GM12865 (cell line): Measurements from ENCODE around the gene NUP85.

ENCODE experiments used
- DNase-seq: peaks from one replicate; pipeline ENCODE4 v3.0.0; 2010; ENCODE audit warnings: low read depth
- H3K4me3 ChIP-seq: 2 replicates; pipeline ENCODE4 v1.5.1; 2011; ENCODE audit warnings: mild to moderate bottlenecking, low read depth, low read length, control low read depth
- TF ChIP-seq, protein P1 (sequence below): IDR thresholded peaks from 2 replicates; pipeline ENCODE4 v1.5.1; 2011; ENCODE audit warnings: low read length, control low read depth, low read depth, inconsistent platforms; ENCODE audit not compliant: insufficient read depth; ENCODE audit errors: missing control alignments

Gene NUP85

DNA sequence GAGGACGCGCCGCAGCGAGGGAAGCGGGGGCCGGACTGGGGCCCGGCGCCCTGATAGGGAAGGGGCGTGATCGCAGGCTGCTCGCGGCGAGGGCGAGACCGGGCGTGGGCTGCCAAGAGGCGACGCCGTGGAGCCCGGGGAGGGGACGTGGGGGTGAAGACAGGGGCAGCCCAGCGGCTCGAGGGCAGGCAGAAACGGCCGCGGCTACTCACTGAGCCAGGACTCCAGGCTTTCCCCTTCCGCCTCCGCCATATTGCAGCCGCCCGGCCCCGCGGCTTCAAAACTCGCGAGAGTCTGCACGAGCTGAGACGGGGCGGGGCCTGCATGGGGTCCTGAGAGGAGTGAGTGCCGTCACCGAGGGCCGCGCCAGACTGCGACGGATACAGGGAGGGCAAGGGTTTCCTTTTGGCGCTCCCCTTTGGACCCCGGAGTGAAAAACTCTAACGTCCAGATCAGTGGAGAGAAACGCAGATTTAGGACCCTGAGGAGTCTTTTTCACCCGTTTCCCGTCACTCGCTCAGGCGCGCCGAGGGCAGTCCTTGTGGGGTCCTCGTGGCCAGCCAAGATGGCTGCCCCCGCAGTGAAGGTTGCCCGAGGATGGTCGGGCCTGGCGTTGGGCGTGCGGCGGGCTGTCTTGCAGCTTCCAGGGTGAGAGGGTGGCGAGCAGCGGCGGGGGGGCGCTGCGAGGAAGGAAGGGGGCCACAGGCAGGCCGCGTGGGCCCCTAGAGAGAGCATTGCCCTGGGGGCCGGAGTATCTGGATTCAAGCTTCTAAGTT, 56.0 kb downstream of the NUP85 start, which contains the start of the genes GGA3 and MRPS7:
Gene GGA3 (minus strand): TSS at position 271 of the 776 bp plus-strand sequence. CDS start 19 bp downstream, at position 252.
Gene MRPS7 (plus strand): TSS at position 544 of the 776 bp plus-strand sequence. CDS start 22 bp downstream, at position 566.
- TF ChIP-seq, protein P1, sequence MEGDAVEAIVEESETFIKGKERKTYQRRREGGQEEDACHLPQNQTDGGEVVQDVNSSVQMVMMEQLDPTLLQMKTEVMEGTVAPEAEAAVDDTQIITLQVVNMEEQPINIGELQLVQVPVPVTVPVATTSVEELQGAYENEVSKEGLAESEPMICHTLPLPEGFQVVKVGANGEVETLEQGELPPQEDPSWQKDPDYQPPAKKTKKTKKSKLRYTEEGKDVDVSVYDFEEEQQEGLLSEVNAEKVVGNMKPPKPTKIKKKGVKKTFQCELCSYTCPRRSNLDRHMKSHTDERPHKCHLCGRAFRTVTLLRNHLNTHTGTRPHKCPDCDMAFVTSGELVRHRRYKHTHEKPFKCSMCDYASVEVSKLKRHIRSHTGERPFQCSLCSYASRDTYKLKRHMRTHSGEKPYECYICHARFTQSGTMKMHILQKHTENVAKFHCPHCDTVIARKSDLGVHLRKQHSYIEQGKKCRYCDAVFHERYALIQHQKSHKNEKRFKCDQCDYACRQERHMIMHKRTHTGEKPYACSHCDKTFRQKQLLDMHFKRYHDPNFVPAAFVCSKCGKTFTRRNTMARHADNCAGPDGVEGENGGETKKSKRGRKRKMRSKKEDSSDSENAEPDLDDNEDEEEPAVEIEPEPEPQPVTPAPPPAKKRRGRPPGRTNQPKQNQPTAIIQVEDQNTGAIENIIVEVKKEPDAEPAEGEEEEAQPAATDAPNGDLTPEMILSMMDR = no peak
- peak; percentile 96 for DNase-seq
- peak within 1 kb of the TSS; percentile 91 for H3K4me3 ChIP-seq

DNA sequence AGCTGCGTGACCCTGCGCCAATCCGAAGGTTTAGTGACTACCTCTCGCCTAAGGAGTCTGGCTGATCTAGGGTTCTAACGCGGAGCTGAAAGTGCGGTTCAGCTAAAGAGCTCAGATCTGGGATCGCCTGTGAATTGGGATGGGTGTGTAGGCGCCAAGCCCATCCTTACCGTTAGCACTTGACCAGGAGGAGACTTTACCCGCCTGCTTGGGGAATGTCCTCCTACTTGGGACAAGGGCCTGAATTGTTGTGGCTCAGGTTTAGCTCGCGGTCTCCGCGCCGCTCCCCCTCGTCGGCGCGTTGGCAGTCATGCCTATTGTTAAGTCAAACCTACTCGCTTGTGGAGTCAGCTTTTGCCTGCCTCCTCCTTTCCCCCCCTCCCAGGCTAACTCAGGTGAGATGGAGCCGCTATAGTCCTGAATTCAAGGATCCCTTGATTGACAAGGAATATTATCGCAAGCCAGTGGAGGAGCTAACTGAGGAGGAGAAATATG, 56.7 kb downstream of the NUP85 start:
- H3K4me3 ChIP-seq = peak overlapping the region; percentile 91
- no peak for DNase-seq
- TF ChIP-seq, protein P1 = no peak

DNA sequence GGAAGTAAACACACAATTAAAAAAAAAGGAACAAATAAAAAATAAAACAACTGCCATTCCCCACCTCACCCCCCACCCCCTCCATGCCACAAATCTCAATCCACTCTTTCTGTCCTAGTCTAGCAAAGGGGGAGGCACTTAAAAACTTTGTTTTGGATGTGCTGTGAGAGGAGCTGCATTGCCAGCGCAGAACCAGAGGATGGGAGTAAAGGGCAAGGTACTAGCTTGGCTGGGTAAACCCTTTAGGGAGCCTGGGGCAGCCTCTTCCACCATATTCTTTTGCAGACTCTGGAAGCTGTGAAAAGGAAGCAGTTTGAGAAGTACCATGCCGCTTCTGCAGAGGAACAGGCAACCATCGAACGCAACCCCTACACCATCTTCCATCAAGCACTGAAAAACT, 57.6 kb downstream of the NUP85 start:
- no peak for DNase-seq
- TF ChIP-seq, protein P1 = peak; percentile 2
- H3K4me3 ChIP-seq = peak overlapping the region; percentile 91; the same call in 1 of the 2 replicates

DNA sequence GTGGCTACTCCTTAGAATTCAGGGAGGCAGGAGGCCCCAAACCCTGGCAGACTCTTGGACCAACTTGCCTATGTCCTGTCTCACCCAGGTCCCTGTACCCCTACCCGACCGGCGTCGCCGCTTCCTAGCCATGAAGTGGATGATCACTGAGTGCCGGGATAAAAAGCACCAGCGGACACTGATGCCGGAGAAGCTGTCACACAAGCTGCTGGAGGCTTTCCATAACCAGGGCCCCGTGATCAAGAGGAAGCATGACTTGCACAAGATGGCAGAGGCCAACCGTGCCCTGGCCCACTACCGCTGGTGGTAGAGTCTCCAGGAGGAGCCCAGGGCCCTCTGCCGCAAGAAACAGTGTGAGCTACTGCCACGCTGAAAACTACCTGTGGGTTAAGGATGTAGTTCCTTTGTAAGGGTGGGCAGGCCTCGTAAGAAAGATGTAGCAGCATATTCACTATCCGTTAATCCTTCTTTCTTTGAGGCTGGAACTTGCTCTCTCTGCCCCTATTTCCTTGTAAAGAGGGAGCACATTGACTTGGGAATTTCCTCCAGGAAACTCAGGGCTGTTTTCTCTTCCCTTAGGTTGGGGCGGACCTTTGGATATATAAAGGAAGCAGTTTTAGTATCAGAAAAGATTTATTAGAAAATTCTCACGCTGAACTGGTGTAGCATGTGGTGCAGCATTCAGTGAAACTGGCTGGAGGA, 60.3 kb downstream of the NUP85 start:
- TF ChIP-seq, protein P1 = no peak
- no peak overlapping the region for H3K4me3 ChIP-seq
- no peak for DNase-seq

DNA sequence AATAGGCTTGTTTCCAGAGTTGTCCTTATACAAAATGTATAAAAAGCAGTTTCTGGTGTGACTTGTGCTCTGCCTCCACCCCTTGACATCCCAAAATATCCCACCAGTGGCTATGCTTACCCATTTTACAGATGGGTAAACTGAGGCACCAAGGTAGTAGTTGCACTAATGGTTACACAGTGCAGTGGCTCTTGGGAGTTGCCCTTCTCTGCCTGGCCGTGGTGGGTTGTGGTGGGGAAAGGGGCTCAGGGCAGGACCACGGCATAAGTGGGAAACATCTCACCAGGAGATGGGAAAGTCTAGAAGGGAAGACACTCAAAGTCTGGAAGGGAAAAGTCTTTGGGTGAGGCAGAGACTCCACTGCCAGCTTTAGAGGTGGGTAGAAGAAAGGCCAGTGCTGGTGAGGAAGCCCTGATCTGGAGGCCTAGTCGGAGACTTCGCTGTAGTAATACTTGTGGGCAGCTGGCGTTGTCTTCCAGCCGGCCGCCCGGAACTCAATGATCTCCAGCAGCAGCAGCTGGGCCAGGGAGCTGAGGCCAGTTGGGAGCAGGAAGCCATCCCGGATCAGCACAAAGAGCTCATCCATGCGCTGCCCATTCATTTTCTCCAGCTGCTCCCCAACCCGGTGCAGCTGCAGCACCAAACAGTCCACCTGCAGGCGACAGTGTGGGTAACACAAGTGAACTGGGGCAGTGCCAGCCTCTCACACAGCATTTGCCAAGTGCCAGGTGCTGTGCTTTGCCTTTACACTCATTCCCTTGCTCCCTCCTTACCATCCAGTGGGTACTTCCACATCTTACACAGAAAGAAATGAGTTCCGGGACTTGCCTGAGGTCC, 61.1 kb downstream of the NUP85 start:
- H3K4me3 ChIP-seq = no peak overlapping the region
- no peak for DNase-seq
- TF ChIP-seq, protein P1 = no peak

DNA sequence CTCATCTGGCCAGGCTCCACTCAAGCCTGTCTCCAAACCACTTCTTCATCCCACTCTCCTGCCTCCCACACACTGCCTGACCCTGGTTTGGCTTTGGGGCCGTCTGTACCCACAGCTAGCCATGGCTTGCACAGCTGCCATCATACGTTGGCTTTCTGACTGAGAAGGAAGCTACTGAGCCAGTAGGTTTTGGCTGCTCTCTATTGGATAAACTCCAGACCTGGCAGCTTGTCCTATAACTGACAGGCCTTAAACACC, 61.6 kb downstream of the NUP85 start:
- TF ChIP-seq, protein P1 = no peak
- H3K4me3 ChIP-seq = no peak overlapping the region
- DNase-seq = no peak
